SK-N-SH (cell line): Measurements from ENCODE around the gene CNGA3. TPM values are rescaled to one million over a fixed set of nuclear protein-coding genes. Genes with fewer than 3 reads are reported as not detected.

ENCODE experiments used
- CTCF ChIA-PET: fragments of 300-600, 350-600 bp; formaldehyde crosslinking; extraction: SDS; loops from one replicate; lab custom pipeline; 2021; lab: Yijun Ruan, JAX
- POLR2A ChIA-PET: fragments of 350-600 bp; sonication (Branson Sonifier 250); formaldehyde crosslinking; extraction: SDS; loops from one replicate; lab custom pipeline; 2020; ENCODE audit warnings: antibody characterized with exemption, inconsistent platforms; lab: Yijun Ruan, JAX
- DNase-seq: peaks from one replicate; pipeline ENCODE4 v3.0.0; 2012
- H2AFZ ChIP-seq: fragments of 200-600 bp; sonication (generic); 2 replicates; pipeline ENCODE4 v1.8.1; 2016; ENCODE audit warnings: antibody characterized with exemption, mild to moderate bottlenecking, low read depth
- H3F3A ChIP-seq: fragments of 200-600 bp; sonication (generic); replicated peaks from 2 replicates; pipeline ENCODE3; 2016; ENCODE audit warnings: antibody characterized with exemption, mild to moderate bottlenecking; ENCODE audit not compliant: insufficient read depth
- H3K27ac ChIP-seq, 2 experiments: fragments of 200-500 bp in 1 of 2; fragments of 200-600 bp in 1 of 2; sonication (Bioruptor generic) in 1 of 2; sonication (generic), shearing (Covaris generic) in 1 of 2; 2 replicates each; pipeline versions ENCODE4 v1.5.1 to v1.6.1; 2014 to 2016; ENCODE audit warnings: low read depth in 2 of 2, inconsistent platforms in 1 of 2, low read length in 1 of 2, mild to moderate bottlenecking in 1 of 2, mixed read lengths in 1 of 2
- H3K27me3 ChIP-seq: fragments of 200-600 bp; sonication (generic), shearing (Covaris generic); 2 replicates; pipeline ENCODE4 v1.6.1; 2016; ENCODE audit warnings: mixed run types; ENCODE audit not compliant: insufficient read depth
- H3K36me3 ChIP-seq, 2 experiments: fragments of 200-500 bp in 1 of 2; fragments of 200-600 bp in 1 of 2; sonication (Bioruptor generic) in 1 of 2; sonication (generic) in 1 of 2; replicated peaks in 1 of 2; 2 replicates each; pipeline versions ENCODE3 to v1.5.1; 2014 to 2016; ENCODE audit warnings: low read length in 1 of 2, mild to moderate bottlenecking in 1 of 2; ENCODE audit not compliant: insufficient read depth in 2 of 2, control insufficient read depth in 1 of 2
- H3K4me1 ChIP-seq, 2 experiments: fragments of 200-500 bp in 1 of 2; fragments of 200-600 bp in 1 of 2; sonication (Bioruptor generic) in 1 of 2; sonication (generic), shearing (Covaris generic) in 1 of 2; 2 replicates each; pipeline versions ENCODE4 v1.5.1 to v1.6.1; 2014 to 2016; ENCODE audit warnings: low read depth in 1 of 2, low read length in 1 of 2, mixed run types in 1 of 2; ENCODE audit not compliant: insufficient read depth in 2 of 2, control insufficient read depth in 1 of 2
- H3K4me2 ChIP-seq: fragments of 200-600 bp; sonication (generic), shearing (Covaris generic); 2 replicates; pipeline ENCODE4 v1.6.1; 2017; ENCODE audit warnings: mixed run types
- H3K4me3 ChIP-seq, 2 experiments: fragments of 200-500 bp in 1 of 2; fragments of 200-600 bp in 1 of 2; sonication (Bioruptor generic) in 1 of 2; sonication (generic), shearing (Covaris generic) in 1 of 2; 2 replicates each; pipeline versions ENCODE4 v1.5.1 to v1.8.1; 2014 to 2016; ENCODE audit warnings: low read depth in 2 of 2, inconsistent platforms in 1 of 2, low read length in 1 of 2, mild to moderate bottlenecking in 1 of 2, mixed read lengths in 1 of 2, moderate library complexity in 1 of 2
- H3K79me2 ChIP-seq: fragments of 200-600 bp; sonication (generic); 2 replicates; pipeline ENCODE4 v1.8.1; 2017; ENCODE audit warnings: mild to moderate bottlenecking; ENCODE audit not compliant: insufficient read depth
- H3K9ac ChIP-seq: fragments of 200-600 bp; sonication (generic); 2 replicates; pipeline ENCODE4 v1.6.1; 2017; ENCODE audit warnings: mixed run types
- H3K9me2 ChIP-seq: fragments of 200-600 bp; sonication (generic); 2 replicates; pipeline ENCODE4 v1.6.1; 2017; ENCODE audit warnings: mixed run types
- H3K9me3 ChIP-seq: fragments of 200-600 bp; sonication (generic); 2 replicates; pipeline ENCODE4 v1.6.1; 2017; ENCODE audit warnings: mixed run types, mild to moderate bottlenecking, moderate library complexity
- H4K20me1 ChIP-seq: fragments of 200-600 bp; sonication (generic); 2 replicates; pipeline ENCODE4 v1.6.1; 2017; ENCODE audit warnings: mild to moderate bottlenecking, mixed run types; ENCODE audit not compliant: insufficient read depth
- CHD2 ChIP-seq: fragments of 150-350 bp; IDR thresholded peaks from 2 replicates; pipeline ENCODE4 v1.6.1; 2018; ENCODE audit warnings: low read length; ENCODE audit not compliant: partially characterized antibody
- ELF1 ChIP-seq: IDR thresholded peaks from 2 replicates; pipeline ENCODE4 v1.4.0; 2012
- EP300 ChIP-seq, 2 experiments: IDR thresholded peaks; 2 replicates each; pipeline versions ENCODE4 v1.4.0 to v1.6.1; 2012; ENCODE audit warnings: borderline replicate concordance in 1 of 2, low read depth in 1 of 2, low read length in 1 of 2
- GATA2 ChIP-seq: sonication (generic); formaldehyde crosslinking; IDR thresholded peaks from 2 replicates; pipeline ENCODE4 v1.5.0; 2020; ENCODE audit warnings: mild to moderate bottlenecking, missing genetic modification reagents
- MXI1 ChIP-seq: IDR thresholded peaks from 2 replicates; pipeline ENCODE4 v1.6.1; 2012; ENCODE audit warnings: mild to moderate bottlenecking, low read depth, low read length, improper control_type of control experiment
- NFIC ChIP-seq: IDR thresholded peaks from 2 replicates; pipeline ENCODE4 v1.4.0; 2012; ENCODE audit warnings: borderline replicate concordance
- NRF1 ChIP-seq: IDR thresholded peaks from 2 replicates; pipeline ENCODE4 v1.6.1; 2012; ENCODE audit warnings: low read depth, mild to moderate bottlenecking, low read length
- RFX5 ChIP-seq: IDR thresholded peaks from 2 replicates; pipeline ENCODE4 v1.6.1; 2012; ENCODE audit warnings: mild to moderate bottlenecking, improper control_type of control experiment, low read length
- WGBS: methylation state at CpG from one replicate; pipeline ENCODE4 v1.1.6; 2017; ENCODE audit warnings: low lambda C conversion rate; 5-methylcytosine and 5-hydroxymethylcytosine counted together
- polyA plus RNA-seq, 3 experiments: library from polyadenylated mRNA; depleted of rRNA; stranded (reverse); fragments of >200 nt; gene quantifications; 2 replicates each; pipeline ENCODE4 v1.2.3, GENCODE V29; 2012
- TF ChIP-seq, protein P1 (sequence below): IDR thresholded peaks from 2 replicates; pipeline ENCODE4 v1.4.0; 2012; ENCODE audit warnings: low read depth
- TF ChIP-seq, protein P2 (sequence below): fragments of 150-350 bp; IDR thresholded peaks from 2 replicates; pipeline ENCODE4 v1.6.1; 2017; ENCODE audit warnings: antibody characterized with exemption, low read length, low read depth, borderline replicate concordance
- TF ChIP-seq, protein P3 (sequence below): IDR thresholded peaks from 2 replicates; pipeline ENCODE4 v1.6.1; 2012; ENCODE audit warnings: mild to moderate bottlenecking, low read depth, low read length, moderate library complexity
- TF ChIP-seq, protein P4 (sequence below): IDR thresholded peaks from 2 replicates; pipeline ENCODE4; 2012
- TF ChIP-seq, protein P5 (sequence below): IDR thresholded peaks from 2 replicates; pipeline ENCODE4 v1.4.0; 2012; ENCODE audit warnings: low read depth, borderline replicate concordance

Gene CNGA3
- polyA plus RNA-seq, 1 of the 3 experiments (the other 2 are of a cell fraction) = not detected

- H2AFZ ChIP-seq = no peak overlapping the region
- no peaks in the 10 kb centered on the region for H3K9me3 ChIP-seq
- no peaks in the 10 kb centered on the region; the same call in 1 of the 2 replicates for H3K27me3 ChIP-seq
- H3K79me2 ChIP-seq = no peaks in the 10 kb centered on the region
- H4K20me1 ChIP-seq = no peaks in the 10 kb centered on the region
- no peaks in the 10 kb centered on the region for H3K36me3 ChIP-seq
- no peaks in the 10 kb centered on the region for H3K4me1 ChIP-seq
- 39% methylated on average over 5 of the region's 5 CpGs for WGBS
- H3F3A ChIP-seq = no peaks in the 10 kb centered on the region
- H3K9ac ChIP-seq = no peak overlapping the region
- no peak for DNase-seq
- no peak overlapping the region for H3K27ac ChIP-seq
- no peaks in the 10 kb centered on the region for H3K9me2 ChIP-seq
- no peak overlapping the region for H3K4me2 ChIP-seq
- CTCF ChIA-PET = interaction anchor here (0.9 to 1.1 kb wide), 4 partner anchors 9 to 803 kb away, joined by 3 to 5 read pairs (median 3); no protein-coding TSS in a partner anchor
- H3K4me3 ChIP-seq = no peak overlapping the region
- TF ChIP-seq NRF1 = no peak
- no peak for TF ChIP-seq CHD2
- no peak for TF ChIP-seq ELF1
- POLR2A ChIA-PET = no interaction called here
Measured at GRCh38 chr2:98393354-98393753, 47.1 kb downstream of the CNGA3 start.

- no peaks in the 10 kb centered on the region for H3K4me1 ChIP-seq
- no peaks in the 10 kb centered on the region for H3K79me2 ChIP-seq
- no peak overlapping the region for H3K4me3 ChIP-seq
- no peak for DNase-seq
- POLR2A ChIA-PET = no interaction called here
- 66% methylated on average over 3 of the region's 3 CpGs for WGBS
- no peak overlapping the region for H3K4me2 ChIP-seq
- no peaks in the 10 kb centered on the region; the same call in 1 of the 2 replicates for H3K27me3 ChIP-seq
- no peak overlapping the region for H2AFZ ChIP-seq
- CTCF ChIA-PET = interaction anchor here (1.3 kb wide), 1 partner anchor 10 kb away, joined by 5 read pairs; no protein-coding TSS in a partner anchor
- no peaks in the 10 kb centered on the region for H3F3A ChIP-seq
- H3K27ac ChIP-seq = no peak overlapping the region
- TF ChIP-seq CHD2 (no peak), EP300 (IDR thresholded peaks at IDR 0.05; ENCODE audit: borderline replicate concordance in 1 of 2, low read depth in 1 of 2, low read length in 1 of 2) (no peak), NFIC (no peak), ELF1 (no peak), GATA2 (no peak), MXI1 (no peak), RFX5 (no peak), NRF1 (no peak)
- TF ChIP-seq, protein P1, sequence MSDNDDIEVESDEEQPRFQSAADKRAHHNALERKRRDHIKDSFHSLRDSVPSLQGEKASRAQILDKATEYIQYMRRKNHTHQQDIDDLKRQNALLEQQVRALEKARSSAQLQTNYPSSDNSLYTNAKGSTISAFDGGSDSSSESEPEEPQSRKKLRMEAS = no peak
- TF ChIP-seq, protein P2, sequence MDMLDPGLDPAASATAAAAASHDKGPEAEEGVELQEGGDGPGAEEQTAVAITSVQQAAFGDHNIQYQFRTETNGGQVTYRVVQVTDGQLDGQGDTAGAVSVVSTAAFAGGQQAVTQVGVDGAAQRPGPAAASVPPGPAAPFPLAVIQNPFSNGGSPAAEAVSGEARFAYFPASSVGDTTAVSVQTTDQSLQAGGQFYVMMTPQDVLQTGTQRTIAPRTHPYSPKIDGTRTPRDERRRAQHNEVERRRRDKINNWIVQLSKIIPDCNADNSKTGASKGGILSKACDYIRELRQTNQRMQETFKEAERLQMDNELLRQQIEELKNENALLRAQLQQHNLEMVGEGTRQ = no peak
- TF ChIP-seq, protein P3, sequence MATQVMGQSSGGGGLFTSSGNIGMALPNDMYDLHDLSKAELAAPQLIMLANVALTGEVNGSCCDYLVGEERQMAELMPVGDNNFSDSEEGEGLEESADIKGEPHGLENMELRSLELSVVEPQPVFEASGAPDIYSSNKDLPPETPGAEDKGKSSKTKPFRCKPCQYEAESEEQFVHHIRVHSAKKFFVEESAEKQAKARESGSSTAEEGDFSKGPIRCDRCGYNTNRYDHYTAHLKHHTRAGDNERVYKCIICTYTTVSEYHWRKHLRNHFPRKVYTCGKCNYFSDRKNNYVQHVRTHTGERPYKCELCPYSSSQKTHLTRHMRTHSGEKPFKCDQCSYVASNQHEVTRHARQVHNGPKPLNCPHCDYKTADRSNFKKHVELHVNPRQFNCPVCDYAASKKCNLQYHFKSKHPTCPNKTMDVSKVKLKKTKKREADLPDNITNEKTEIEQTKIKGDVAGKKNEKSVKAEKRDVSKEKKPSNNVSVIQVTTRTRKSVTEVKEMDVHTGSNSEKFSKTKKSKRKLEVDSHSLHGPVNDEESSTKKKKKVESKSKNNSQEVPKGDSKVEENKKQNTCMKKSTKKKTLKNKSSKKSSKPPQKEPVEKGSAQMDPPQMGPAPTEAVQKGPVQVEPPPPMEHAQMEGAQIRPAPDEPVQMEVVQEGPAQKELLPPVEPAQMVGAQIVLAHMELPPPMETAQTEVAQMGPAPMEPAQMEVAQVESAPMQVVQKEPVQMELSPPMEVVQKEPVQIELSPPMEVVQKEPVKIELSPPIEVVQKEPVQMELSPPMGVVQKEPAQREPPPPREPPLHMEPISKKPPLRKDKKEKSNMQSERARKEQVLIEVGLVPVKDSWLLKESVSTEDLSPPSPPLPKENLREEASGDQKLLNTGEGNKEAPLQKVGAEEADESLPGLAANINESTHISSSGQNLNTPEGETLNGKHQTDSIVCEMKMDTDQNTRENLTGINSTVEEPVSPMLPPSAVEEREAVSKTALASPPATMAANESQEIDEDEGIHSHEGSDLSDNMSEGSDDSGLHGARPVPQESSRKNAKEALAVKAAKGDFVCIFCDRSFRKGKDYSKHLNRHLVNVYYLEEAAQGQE = no peak
- TF ChIP-seq, protein P4, sequence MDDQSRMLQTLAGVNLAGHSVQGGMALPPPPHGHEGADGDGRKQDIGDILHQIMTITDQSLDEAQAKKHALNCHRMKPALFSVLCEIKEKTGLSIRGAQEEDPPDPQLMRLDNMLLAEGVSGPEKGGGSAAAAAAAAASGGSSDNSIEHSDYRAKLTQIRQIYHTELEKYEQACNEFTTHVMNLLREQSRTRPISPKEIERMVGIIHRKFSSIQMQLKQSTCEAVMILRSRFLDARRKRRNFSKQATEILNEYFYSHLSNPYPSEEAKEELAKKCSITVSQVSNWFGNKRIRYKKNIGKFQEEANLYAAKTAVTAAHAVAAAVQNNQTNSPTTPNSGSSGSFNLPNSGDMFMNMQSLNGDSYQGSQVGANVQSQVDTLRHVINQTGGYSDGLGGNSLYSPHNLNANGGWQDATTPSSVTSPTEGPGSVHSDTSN = no peak
- TF ChIP-seq, protein P5, sequence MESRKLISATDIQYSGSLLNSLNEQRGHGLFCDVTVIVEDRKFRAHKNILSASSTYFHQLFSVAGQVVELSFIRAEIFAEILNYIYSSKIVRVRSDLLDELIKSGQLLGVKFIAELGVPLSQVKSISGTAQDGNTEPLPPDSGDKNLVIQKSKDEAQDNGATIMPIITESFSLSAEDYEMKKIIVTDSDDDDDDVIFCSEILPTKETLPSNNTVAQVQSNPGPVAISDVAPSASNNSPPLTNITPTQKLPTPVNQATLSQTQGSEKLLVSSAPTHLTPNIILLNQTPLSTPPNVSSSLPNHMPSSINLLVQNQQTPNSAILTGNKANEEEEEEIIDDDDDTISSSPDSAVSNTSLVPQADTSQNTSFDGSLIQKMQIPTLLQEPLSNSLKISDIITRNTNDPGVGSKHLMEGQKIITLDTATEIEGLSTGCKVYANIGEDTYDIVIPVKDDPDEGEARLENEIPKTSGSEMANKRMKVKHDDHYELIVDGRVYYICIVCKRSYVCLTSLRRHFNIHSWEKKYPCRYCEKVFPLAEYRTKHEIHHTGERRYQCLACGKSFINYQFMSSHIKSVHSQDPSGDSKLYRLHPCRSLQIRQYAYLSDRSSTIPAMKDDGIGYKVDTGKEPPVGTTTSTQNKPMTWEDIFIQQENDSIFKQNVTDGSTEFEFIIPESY = no peak
- no peaks in the 10 kb centered on the region for H4K20me1 ChIP-seq
- no peaks in the 10 kb centered on the region for H3K9me2 ChIP-seq
- no peaks in the 10 kb centered on the region for H3K9me3 ChIP-seq
- H3K36me3 ChIP-seq = no peaks in the 10 kb centered on the region
- H3K9ac ChIP-seq = no peak overlapping the region
Measured at GRCh38 chr2:98394595-98395153, 48.4 kb downstream of the CNGA3 start.
